ENCODE results near the gene ST6GALNAC2.

ST6GALNAC2 gene

GRCh38 chr17:76598004-76598439, 12.4 kb upstream of the ST6GALNAC2 start:
- no peak for DNase-seq

GRCh38 chr17:76597156-76598003, 11.7 kb upstream of the ST6GALNAC2 start:
- DNase-seq, result no peak

GRCh38 chr17:76594690-76595089, 9.0 kb upstream of the ST6GALNAC2 start:
- DNase-seq, result no peak

DNA sequence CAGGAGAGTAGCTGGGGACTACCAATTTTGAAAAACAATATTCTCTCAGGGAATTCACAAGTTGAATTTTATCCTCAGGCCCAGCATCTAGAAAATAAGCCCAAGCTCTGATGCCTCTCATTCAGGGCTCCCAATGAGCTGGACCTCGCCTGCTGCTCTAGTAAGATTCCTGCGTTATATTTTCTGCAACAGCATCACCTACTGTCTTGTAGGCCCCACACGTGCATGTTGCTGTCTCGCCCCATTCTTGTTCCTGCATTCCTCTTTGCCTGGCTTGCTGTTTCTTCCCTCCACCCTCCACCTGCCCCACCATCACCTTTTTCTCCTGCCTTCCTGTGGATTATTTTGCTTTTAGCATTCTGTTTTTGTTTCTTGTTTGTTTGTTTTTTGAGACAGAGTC, 8.3 kb upstream of the ST6GALNAC2 start:
- DNase-seq, result no peak

DNA sequence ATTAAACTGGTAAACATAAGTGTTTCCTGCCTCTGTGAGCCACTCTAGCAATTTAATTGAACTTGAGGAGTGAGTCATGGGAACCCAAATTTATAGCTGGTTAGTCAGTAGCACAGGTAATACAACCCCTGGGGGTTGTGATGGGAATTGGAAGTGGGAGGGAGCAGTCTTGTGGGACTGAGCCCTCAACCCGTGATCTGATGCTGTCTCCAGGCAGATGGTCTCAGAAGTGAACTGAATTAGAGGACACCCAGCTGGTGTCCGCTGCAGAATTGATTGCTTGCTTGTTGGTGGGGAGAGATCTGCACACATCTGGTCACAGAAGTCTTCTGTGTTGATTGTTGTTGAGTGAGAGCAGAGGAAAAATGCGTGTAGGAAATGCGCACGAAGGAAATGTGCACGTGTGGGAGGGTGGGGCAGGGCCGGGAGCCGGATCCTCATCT, 7.7 kb upstream of the ST6GALNAC2 start:
- DNase-seq, result no peak

DNA sequence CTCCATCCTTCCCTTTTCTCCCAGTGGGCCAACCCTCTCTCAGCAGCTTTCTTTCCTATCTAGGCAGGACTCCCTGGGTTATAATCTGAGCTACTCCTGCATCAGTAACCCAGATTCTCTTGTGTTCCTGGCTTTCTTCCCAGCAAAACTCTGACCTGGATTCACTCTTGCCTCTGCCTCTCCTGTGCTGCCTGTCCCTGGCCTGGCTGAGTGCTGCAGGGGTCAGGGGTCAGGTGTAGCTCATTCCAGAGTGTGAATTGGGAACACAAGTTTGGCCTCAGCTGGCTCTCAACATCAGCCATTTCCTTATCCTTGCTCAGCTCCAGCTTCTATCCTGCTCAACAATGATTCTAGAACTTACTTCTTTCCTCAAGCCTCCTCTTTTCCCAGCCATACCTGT, 2.5 kb upstream of the ST6GALNAC2 start:
- DNase-seq, result no peak

- DNase-seq, result no peak
Measured at GRCh38 chr17:76586741-76587487, 1.3 kb upstream of the ST6GALNAC2 start.

GRCh38 chr17:76585033-76585648, 519 bp downstream of the ST6GALNAC2 start:
- no peak for DNase-seq

GRCh38 chr17:76584427-76585032, 1.1 kb downstream of the ST6GALNAC2 start:
- no peak for DNase-seq

GRCh38 chr17:76582660-76583059, 3.0 kb downstream of the ST6GALNAC2 start:
- no peak for DNase-seq

DNA sequence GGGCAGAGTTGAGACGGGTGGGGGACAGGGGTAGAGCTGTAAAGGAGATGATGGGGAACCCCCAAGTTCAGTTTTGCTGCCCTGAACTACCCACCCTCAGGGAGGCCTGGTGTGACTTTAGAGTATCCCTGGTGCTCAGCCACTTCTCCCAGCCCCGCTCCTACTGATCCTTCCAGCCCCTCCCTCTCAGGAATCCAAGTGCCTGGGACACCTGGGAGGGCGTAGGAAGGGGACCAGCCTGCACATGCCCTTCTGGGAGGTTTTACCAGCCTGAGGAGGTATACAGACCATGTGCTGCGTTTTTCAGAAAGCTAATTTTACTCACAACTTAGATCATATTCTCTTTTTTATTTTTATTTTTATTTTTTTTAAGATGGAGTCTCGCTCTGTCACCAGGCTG, 4.1 kb downstream of the ST6GALNAC2 start:
- no peak for DNase-seq

DNA sequence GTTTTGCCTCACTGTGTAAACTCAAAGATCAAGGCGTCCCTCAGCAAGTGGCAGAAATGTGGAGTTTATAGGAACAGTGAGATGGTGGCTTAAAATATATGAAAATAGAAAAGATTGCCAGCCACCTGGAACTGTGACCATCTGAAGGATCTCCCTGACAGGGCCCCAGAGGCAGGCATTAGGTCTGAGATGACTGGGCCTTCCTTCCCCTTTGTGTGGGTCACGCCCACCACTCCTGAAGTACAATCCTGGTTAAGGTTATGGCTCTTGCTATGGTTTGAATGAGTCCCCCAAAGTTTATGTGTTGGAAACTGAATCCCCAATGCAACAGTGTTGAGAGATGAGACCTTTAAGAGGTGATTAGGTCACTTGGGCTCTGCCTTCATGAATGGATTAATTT, 6.4 kb downstream of the ST6GALNAC2 start:
- DNase-seq, result no peak

DNA sequence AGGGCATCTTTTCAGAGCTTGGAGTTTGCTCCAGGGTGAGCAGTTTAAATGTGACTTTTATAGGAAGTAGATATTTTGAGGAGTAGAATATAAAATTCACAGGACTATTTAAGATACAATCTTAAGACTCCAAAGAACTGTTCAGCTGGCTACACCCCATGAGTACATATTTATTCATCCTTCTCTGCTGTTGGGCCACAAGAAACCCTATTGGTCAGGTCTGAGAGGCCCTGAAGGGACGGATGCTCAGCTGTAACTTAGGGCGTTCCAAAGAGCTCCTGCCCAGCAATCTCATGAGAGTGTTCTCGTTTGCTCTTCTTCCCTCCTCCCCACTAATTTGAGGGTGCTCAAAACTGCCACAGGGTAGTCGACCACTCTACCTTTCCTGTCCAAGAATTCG, 7.3 kb downstream of the ST6GALNAC2 start:
- DNase-seq, result no peak

GRCh38 chr17:76577876-76578275, 7.8 kb downstream of the ST6GALNAC2 start:
- no peak for DNase-seq

GRCh38 chr17:76576189-76576588, 9.5 kb downstream of the ST6GALNAC2 start:
- no peak for DNase-seq

DNA sequence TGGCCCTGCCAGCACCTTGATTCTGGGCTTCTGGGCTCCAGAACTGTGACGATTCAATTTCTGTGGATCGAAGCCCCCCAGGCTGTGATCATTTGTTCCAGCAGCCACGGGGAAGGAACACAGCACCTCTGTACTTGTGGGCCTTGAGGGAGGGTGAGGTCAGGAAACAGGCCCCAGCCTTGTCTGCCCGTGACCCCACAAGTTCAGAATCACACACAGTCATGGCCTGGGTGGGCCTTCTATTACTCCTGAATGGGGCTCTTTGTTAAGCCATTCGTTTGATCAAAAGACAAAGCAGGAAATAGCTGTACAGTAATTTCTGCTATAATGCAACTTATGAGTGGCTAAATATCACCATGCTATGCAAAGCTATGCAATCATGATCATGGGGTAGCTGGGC, 10.1 kb downstream of the ST6GALNAC2 start:
- DNase-seq, result no peak

DNA sequence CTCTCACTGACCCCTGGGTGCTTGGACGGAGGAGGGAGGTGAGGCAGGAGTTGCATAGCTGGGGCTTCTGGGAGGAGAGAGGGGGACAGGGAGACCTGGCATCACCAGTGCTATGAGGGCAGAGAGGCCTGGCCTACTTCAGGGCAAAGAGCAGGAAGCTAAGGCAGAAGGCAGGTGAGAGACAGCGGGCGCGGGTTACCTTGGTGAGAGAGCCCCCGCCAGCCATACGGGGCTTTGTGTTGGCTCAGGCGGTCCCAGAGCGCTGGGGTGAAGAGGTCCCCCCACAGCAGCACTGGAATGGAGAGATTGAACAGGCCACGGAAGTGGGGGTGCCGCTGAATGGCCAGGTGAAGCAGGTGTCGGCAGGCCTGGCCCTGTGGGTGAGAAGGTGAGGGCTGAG, 11.5 kb downstream of the ST6GALNAC2 start:
- DNase-seq, result no peak

GRCh38 chr17:76573096-76573495, 12.6 kb downstream of the ST6GALNAC2 start:
- DNase-seq, result no peak

GRCh38 chr17:76572201-76572910, 13.3 kb downstream of the ST6GALNAC2 start:
- DNase-seq, result no peak

DNA sequence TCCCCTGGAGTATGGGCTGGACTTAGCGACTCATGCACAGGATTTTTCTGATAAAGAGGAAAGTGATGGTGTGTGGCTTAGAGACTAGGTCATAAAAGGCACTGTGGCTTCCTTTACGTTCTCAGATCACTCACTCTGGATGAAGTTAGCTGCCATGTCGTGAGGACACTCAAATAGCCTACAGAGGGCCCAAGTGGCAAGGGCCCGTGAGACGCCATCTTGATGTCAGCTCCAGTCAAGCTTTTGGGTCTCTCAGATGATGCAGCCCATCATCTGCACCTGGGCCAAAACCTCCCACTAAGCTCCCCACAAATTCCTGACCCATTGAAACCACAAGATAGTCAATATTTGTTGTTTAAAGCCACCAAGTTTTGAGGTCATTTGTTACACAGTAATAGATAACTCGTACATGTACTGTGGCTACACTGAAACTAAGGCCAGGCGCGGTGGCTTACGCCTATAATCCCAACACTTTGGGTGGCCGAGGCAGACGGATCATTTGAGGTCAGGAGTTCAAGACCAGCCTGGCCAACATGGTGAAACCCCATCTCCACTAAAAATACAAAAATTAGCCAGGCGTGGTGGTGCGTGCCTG, 14.7 kb downstream of the ST6GALNAC2 start:
- DNase-seq, result no peak

DNA sequence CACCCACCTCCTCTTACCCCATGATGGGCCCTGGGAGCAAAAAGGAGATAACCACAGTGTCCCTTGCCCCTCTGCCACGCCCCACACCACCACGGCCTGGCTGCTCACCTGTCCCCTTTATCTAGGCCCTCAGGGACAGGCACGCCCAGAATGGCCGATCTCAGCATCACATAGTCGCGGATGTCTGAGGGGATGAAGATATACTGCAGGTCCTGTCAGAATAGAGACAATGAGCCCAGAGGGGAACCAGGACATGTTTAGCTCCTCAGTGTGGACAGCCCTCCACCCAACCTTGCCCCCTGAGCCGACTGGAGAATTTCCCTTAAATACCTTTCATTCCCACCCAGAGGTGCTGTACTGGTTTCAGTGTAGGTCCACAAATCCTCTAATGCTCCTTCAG, 15.2 kb downstream of the ST6GALNAC2 start:
- DNase-seq, result no peak

DNA sequence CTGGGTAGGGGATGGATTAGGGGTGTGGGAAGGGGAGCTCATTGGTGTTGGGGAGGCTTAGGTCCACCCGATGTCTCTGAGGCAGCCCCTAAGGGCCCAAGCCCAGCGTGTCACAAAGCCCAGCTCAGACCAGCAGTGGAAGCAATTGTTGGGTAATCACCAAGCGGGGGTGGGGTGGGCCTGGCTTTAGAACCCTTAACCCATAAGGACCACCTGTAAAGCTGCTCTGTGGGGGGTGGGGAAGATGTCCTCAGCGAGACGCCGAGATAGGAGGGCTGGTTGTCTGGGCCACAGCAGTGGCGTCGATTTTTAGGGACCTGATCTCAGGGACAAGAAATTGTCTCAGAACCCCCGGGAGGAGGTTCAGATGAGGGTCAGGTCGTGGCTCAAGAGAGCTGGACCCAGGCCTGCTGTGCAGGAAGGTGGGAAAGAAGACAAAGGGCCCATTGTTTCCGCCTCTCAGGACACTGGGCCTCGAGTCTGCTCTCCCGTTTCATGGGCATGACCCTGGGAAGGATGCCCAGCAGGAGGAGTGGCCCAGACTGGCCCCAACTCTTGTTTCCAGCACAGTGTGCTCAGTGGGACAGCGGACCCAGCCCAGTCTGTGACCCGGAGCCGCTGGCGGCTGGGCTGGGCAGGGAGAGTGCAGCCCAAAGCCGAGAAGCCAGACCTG, 15.9 kb downstream of the ST6GALNAC2 start:
- no peak for DNase-seq

Measured in stimulated activated CD4-positive, alpha-beta T cell treated with anti-CD3 and anti-CD28 coated beads, Interleukin-12 subunit alpha, Interleukin-12 subunit beta, amount 100 ng/mL, for 4 hours (primary cell).